Mucosa of descending colon (tissue), 3 donors: Measurements from ENCODE around the gene PARD3B. TPM values are rescaled to one million over a fixed set of nuclear protein-coding genes. Genes with fewer than 3 reads are reported as not detected.

Experiments used
- ATAC-seq: fragments of 200-7000 bp; cut with Tn5 transposase; one replicate; pipeline ENCODE4 v1.9.1; 2020; ENCODE audit warnings: mild to moderate bottlenecking, moderate library complexity
- DNase-seq, 3 donors: peaks; one replicate each; pipeline ENCODE4 v3.0.0-alpha.2; 2020
- H3K36me3 ChIP-seq: fragments of 200-600 bp; one replicate; pipeline ENCODE4 v1.8.0; 2021; ENCODE audit warnings: low read depth, mild to moderate bottlenecking
- H3K4me1 ChIP-seq: fragments of 200-600 bp; one replicate; pipeline ENCODE4 v1.8.0; 2021; ENCODE audit warnings: low read depth, mild to moderate bottlenecking
- H3K4me3 ChIP-seq: fragments of 200-600 bp; one replicate; pipeline ENCODE4 v1.8.0; 2021; ENCODE audit warnings: mild to moderate bottlenecking
- H3K9me3 ChIP-seq: fragments of 200-600 bp; one replicate; pipeline ENCODE4 v1.8.0; 2021; ENCODE audit warnings: mild to moderate bottlenecking
- intact Hi-C, 2 donors: fragments of 100-400 bp; cut with DNase I in 1 of 2; cut with micrococcal nuclease in 1 of 2; formaldehyde crosslinking; loops; one replicate each; pipeline versions ENCODE4 v1.11.0 to v1.11.1; 2022; cut with DNase I, micrococcal nuclease
- total RNA-seq, 3 donors: library from RNA; stranded (reverse); fragmentation: NEBNext Ultra II Directional in 2 of 3; extraction: Animal tissue kit (Norgen Biotek cat#: 25700) in 2 of 3; gene quantifications; one replicate each; pipeline versions ENCODE4 v1.2.1 to v1.2.4, GENCODE V29; 2021 to 2023
- TF ChIP-seq, protein P1 (sequence below): fragments of 200-600 bp; IDR thresholded peaks from one replicate; pipeline ENCODE4 v1.8.0; 2022; ENCODE audit warnings: antibody characterized with exemption, mild to moderate bottlenecking
- donor health status: DM: no; HTN: no; CAD: no; lungs with moderate emphysema.
- donor health status: DM: no; HTN: no; CAD: no.
- donor health status: DM: no; HTN: yes; CAD: no.

PARD3B gene
- total RNA-seq, 3 donors from 2014 or later = 21.1 to 56.8 (median 44.0) TPM

DNA sequence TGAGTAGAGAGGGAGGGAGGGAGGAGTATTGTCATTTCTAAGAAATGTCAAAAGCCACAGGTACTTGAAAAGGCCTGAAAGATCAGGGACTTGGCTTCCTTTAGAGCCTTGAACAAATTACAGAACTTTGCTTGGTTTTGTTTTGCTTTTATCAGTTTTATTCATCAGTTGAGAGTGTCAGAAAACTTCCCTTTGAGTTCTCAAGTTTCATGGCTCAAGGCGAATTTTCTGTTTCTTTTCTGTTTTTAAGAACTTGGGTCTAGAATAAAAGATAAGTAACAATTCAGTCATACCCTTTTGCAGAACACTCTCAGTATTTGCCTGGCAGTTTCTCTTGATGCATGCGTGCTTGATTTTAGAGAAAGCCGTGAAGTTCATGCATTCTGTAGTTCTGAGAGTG lies 531.9 kb downstream of the PARD3B start:
- ATAC-seq = no peak
- intact Hi-C loops = no loop called here
- TF ChIP-seq, protein P1, sequence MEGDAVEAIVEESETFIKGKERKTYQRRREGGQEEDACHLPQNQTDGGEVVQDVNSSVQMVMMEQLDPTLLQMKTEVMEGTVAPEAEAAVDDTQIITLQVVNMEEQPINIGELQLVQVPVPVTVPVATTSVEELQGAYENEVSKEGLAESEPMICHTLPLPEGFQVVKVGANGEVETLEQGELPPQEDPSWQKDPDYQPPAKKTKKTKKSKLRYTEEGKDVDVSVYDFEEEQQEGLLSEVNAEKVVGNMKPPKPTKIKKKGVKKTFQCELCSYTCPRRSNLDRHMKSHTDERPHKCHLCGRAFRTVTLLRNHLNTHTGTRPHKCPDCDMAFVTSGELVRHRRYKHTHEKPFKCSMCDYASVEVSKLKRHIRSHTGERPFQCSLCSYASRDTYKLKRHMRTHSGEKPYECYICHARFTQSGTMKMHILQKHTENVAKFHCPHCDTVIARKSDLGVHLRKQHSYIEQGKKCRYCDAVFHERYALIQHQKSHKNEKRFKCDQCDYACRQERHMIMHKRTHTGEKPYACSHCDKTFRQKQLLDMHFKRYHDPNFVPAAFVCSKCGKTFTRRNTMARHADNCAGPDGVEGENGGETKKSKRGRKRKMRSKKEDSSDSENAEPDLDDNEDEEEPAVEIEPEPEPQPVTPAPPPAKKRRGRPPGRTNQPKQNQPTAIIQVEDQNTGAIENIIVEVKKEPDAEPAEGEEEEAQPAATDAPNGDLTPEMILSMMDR = no peak

DNA sequence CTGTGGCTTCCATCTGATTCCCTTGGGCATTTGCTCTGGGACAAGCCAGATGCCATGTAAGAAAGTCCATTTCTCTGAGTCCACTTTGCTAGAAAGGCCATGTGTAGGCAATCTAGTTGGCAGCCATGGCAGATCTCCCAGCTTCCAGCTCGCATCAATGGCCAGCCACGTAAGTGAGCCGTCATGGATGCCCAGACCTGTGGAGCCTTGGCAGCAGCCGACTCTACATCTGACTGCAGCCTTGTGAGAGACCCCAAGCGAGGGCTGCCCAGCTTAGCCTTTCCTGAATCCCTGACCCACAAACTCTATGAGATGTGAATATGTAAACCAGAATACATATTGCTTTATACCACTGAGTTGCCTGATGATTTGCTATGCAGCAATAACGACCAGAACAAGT lies 533.5 kb downstream of the PARD3B start:
- Histone ChIP-seq H3K4me1 (no peaks in the 10 kb centered on the region), H3K4me3 (no peak overlapping the region), H3K9me3 (no peaks in the 10 kb centered on the region), H3K36me3 (no peaks in the 10 kb centered on the region)
- DNase-seq (peak in 1 of 3 donors; percentile 33), ATAC-seq (no peak)
- TF ChIP-seq, protein P1 = no peak
- intact Hi-C loops = no loop called here

More for the DNA sequence above, 531.9 kb downstream of the PARD3B start:
- H3K4me1 ChIP-seq = no peaks in the 10 kb centered on the region
- H3K9me3 ChIP-seq = no peaks in the 10 kb centered on the region
- H3K4me3 ChIP-seq = no peak overlapping the region
- DNase-seq = no peak
- H3K36me3 ChIP-seq = no peaks in the 10 kb centered on the region

DNA sequence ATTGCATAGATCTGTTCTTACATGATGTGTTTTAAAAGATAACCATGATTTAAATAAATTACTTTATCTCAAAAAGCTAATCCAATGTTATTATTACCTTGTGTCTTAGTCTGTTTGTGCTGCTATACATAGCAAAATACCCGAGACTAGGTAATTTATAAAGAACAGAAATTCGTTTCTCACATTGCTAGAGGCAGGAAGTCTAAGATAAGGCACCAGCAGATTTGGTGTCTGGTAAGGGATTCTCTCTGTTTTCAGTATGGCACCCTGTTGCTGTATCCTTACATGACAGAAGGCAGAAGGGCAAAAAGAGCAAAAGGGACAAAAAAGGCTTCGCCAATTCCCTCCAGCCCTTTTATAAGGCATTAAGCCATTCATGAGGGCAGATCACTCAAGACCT lies 533.9 kb downstream of the PARD3B start:
- no peak overlapping the region for H3K4me3 ChIP-seq
- intact Hi-C loops = no loop called here
- ATAC-seq (no peak), DNase-seq (no peak)
- no peaks in the 10 kb centered on the region for H3K9me3 ChIP-seq
- TF ChIP-seq, protein P1 = no peak
- no peaks in the 10 kb centered on the region for H3K36me3 ChIP-seq
- H3K4me1 ChIP-seq = no peaks in the 10 kb centered on the region

DNA sequence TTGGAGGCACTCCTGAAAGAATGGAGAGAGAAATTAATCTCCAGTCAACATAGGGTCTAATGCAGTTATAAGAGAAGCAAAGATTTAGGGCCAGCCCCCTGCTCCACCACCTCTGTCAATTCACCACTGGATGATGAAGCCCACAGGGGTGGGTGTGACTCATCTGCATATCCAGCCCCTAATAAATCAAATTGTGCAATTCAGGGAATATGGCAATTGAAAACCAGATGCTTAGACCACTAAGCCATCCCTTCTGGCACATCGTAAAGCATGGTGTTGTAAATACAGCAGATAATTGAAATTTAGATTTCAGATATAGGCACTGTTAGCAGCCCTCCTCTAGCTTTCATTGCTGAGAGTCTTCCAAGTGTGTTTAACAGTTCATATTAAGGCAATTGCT lies 541.4 kb downstream of the PARD3B start:
- ATAC-seq (no peak), DNase-seq (no peak)
- no peaks in the 10 kb centered on the region for H3K36me3 ChIP-seq
- intact Hi-C loops = no loop called here
- H3K9me3 ChIP-seq = no peaks in the 10 kb centered on the region
- no peak overlapping the region for H3K4me3 ChIP-seq
- TF ChIP-seq, protein P1 = no peak
- no peaks in the 10 kb centered on the region for H3K4me1 ChIP-seq

DNA sequence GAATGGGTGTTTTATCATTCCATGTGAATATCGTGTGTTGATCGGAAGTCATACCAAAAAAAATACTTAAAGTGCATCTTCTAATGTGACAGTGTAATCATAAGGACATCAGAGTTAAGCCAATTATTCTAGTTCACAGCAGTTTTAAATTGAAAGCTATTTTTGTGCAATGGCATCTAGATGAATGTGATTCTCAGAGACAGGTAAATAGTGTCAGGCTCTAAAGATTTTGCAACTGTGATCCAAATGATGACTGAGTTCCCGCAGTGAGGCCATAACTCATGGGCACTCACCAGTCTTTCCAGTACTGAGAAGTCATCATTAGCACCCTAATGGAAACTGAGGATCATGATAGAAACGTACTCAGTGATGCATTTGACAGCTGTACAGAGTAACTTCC lies 542.6 kb downstream of the PARD3B start:
- no peak for DNase-seq
- TF ChIP-seq, protein P1 = no peak
- intact Hi-C loops = no loop called here
- ATAC-seq = no peak
- no peak overlapping the region for H3K4me3 ChIP-seq
- no peaks in the 10 kb centered on the region for H3K4me1 ChIP-seq
- H3K36me3 ChIP-seq = no peaks in the 10 kb centered on the region
- H3K9me3 ChIP-seq = no peaks in the 10 kb centered on the region

DNA sequence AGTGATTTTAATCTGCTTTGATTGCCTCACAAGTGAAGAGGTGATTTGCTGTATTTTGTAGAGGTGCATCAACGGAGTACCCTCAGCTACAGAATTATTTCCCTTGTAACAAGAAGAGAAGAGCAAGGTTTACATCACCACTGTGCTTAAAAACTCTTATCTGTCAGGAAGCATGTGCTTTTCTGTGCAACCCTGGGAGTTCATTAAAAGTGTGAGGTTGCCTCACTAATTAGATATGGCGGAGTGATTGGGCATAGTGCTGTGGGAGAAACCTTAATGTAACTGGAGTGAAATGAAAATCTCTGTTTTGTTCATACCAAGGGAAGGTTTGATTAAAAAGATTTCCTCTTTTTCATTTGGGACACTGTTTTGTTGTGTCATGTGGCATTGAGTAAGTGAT lies 544.7 kb downstream of the PARD3B start:
- intact Hi-C loops = no loop called here
- Histone ChIP-seq H3K4me3 (no peak overlapping the region), H3K36me3 (no peaks in the 10 kb centered on the region), H3K9me3 (no peaks in the 10 kb centered on the region), H3K4me1 (no peaks in the 10 kb centered on the region)
- TF ChIP-seq, protein P1 = no peak
- ATAC-seq = no peak
- DNase-seq = no peak
